H1 (cell line): ENCODE measurements around the gene PPP4R1. TPM values are rescaled to one million over a fixed set of nuclear protein-coding genes. Genes with fewer than 3 reads are reported as not detected.

Source experiments
- CTCF ChIA-PET: fragments of 300-600 bp; sonication (Branson Sonifier 250); formaldehyde crosslinking; loops from one replicate; lab custom pipeline; 2021; ENCODE audit not compliant: partially characterized antibody; lab: Charles Lee
- POLR2A ChIA-PET: fragments of 300-600 bp; sonication (Branson Sonifier 250); formaldehyde crosslinking; loops from one replicate; lab custom pipeline; 2021; ENCODE audit warnings: inconsistent platforms; ENCODE audit not compliant: partially characterized antibody; lab: Charles Lee
- DNase-seq, 2 experiments: peaks; one replicate each; pipeline versions ENCODE4 v3.0.0 to v3.0.0-alpha.2; 2010 to 2022; ENCODE audit warnings: low spot score in 2 of 2, low read depth in 1 of 2, mixed read lengths in 1 of 2
- FAIRE-seq: peaks from 2 replicates; lab custom pipeline; 2011; peaks lifted over from hg19 to GRCh38; lab: Jason Lieb, UNC
- H2AFZ ChIP-seq: 2 replicates; pipeline ENCODE4 v1.8.1; 2012; ENCODE audit warnings: low read length, inconsistent platforms
- H2AK5ac ChIP-seq: 2 replicates; pipeline ENCODE4 v1.6.1; 2013; ENCODE audit warnings: low read depth, low read length
- H2BK120ac ChIP-seq: replicated peaks from 2 replicates; pipeline ENCODE3; 2013; ENCODE audit warnings: low read depth, low read length, inconsistent platforms
- H2BK12ac ChIP-seq: 2 replicates; pipeline ENCODE4 v1.6.1; 2013; ENCODE audit warnings: low read depth, low read length
- H2BK15ac ChIP-seq: 2 replicates; pipeline ENCODE4 v1.6.1; 2013; ENCODE audit warnings: low read length
- H2BK20ac ChIP-seq: 2 replicates; pipeline ENCODE4 v1.6.1; 2013; ENCODE audit warnings: low read length
- H2BK5ac ChIP-seq: 2 replicates; pipeline ENCODE4 v1.6.1; 2013; ENCODE audit warnings: low read depth, low read length
- H3K14ac ChIP-seq: 2 replicates; pipeline ENCODE4 v1.6.1; 2013; ENCODE audit warnings: inconsistent platforms; ENCODE audit not compliant: insufficient read length
- H3K18ac ChIP-seq: 2 replicates; pipeline ENCODE4 v1.6.1; 2013; ENCODE audit warnings: low read length; ENCODE audit errors: extremely low read depth
- H3K23ac ChIP-seq: 2 replicates; pipeline ENCODE4 v1.6.1; 2013; ENCODE audit warnings: inconsistent platforms; ENCODE audit not compliant: insufficient read length
- H3K23me2 ChIP-seq: 2 replicates; pipeline ENCODE4 v1.6.1; 2013; ENCODE audit warnings: low read depth, low read length
- H3K27ac ChIP-seq: 2 replicates; pipeline ENCODE4 v1.6.1; 2011; ENCODE audit warnings: low read depth, low read length, inconsistent platforms
- H3K27me3 ChIP-seq, 4 experiments: replicated peaks in 1 of 4; 1 replicate in 1 of 4; 2 replicates in 3 of 4; pipeline versions ENCODE4 v1.6.1 to v1.8.1; 2011 to 2013; ENCODE audit warnings: low read length in 3 of 4, mild to moderate bottlenecking in 3 of 4, inconsistent platforms in 2 of 4, mixed read lengths in 2 of 4, moderate library complexity in 1 of 4; ENCODE audit not compliant: control insufficient read depth in 3 of 4, insufficient read depth in 3 of 4; ENCODE audit errors: extremely low read depth in 1 of 4
- H3K36me3 ChIP-seq, 4 experiments: 2 replicates each; pipeline versions ENCODE4 v1.6.1 to v1.8.1; 2011 to 2013; ENCODE audit warnings: mild to moderate bottlenecking in 4 of 4, low read length in 3 of 4, moderate library complexity in 2 of 4, control low read depth in 1 of 4, inconsistent platforms in 1 of 4; ENCODE audit not compliant: insufficient read depth in 4 of 4, control insufficient read depth in 2 of 4
- H3K4ac ChIP-seq: replicated peaks from 2 replicates; pipeline ENCODE3; 2013; ENCODE audit warnings: low read length, low read depth, mixed read lengths, inconsistent platforms; ENCODE audit not compliant: insufficient read length
- H3K4me1 ChIP-seq, 4 experiments: replicated peaks in 1 of 4; 1 replicate in 1 of 4; 2 replicates in 3 of 4; pipeline versions ENCODE4 v1.6.1 to v1.8.1; 2011 to 2013; ENCODE audit warnings: low read length in 3 of 4, inconsistent platforms in 2 of 4, mixed read lengths in 1 of 4; ENCODE audit not compliant: insufficient read depth in 4 of 4, control insufficient read depth in 3 of 4
- H3K4me2 ChIP-seq, 2 experiments: 2 replicates each; pipeline versions ENCODE4 v1.6.1 to v1.8.1; 2011 to 2013; ENCODE audit warnings: low read depth in 2 of 2, low read length in 2 of 2, control low read depth in 1 of 2, inconsistent platforms in 1 of 2, mild to moderate bottlenecking in 1 of 2; ENCODE audit not compliant: insufficient read depth in 1 of 2
- H3K4me3 ChIP-seq, 4 experiments: fragments of 200-600, 300-600 bp in 1 of 4; sonication (generic), shearing (Covaris generic), sonication (Bioruptor Twin) in 1 of 4; 2 replicates each; pipeline versions ENCODE4 v1.5.1 to v1.8.1; 2011 to 2016; ENCODE audit warnings: low read length in 4 of 4, low read depth in 3 of 4, control low read depth in 2 of 4, inconsistent platforms in 2 of 4, mild to moderate bottlenecking in 2 of 4, mixed read lengths in 1 of 4, moderate library complexity in 1 of 4; ENCODE audit not compliant: insufficient read depth in 2 of 4; ENCODE audit errors: extremely low read depth in 1 of 4
- H3K56ac ChIP-seq: replicated peaks from 2 replicates; pipeline ENCODE3; 2013; ENCODE audit warnings: low read depth, mild to moderate bottlenecking, mixed read lengths, low read length, inconsistent platforms; ENCODE audit not compliant: insufficient read length
- H3K79me1 ChIP-seq: 2 replicates; pipeline ENCODE4 v1.6.1; 2013; ENCODE audit warnings: low read depth, low read length, control low read depth
- H3K79me2 ChIP-seq, 2 experiments: 2 replicates each; pipeline versions ENCODE4 v1.6.1 to v1.8.1; 2012 to 2013; ENCODE audit warnings: low read length in 2 of 2, mild to moderate bottlenecking in 2 of 2, inconsistent platforms in 1 of 2; ENCODE audit not compliant: insufficient read depth in 2 of 2, control insufficient read depth in 1 of 2
- H3K9ac ChIP-seq, 4 experiments: replicated peaks in 1 of 4; 1 replicate in 1 of 4; 2 replicates in 3 of 4; pipeline versions ENCODE4 v1.6.1 to v1.8.1; 2011 to 2013; ENCODE audit warnings: low read depth in 3 of 4, low read length in 3 of 4, control low read depth in 2 of 4, mild to moderate bottlenecking in 2 of 4, moderate library complexity in 2 of 4, inconsistent platforms in 1 of 4; ENCODE audit errors: extremely low read depth in 1 of 4
- H3K9me3 ChIP-seq, 2 experiments: 2 replicates each; pipeline versions ENCODE4 v1.6.1 to v1.8.1; 2012 to 2013; ENCODE audit warnings: mild to moderate bottlenecking in 2 of 2, moderate library complexity in 2 of 2, control low read depth in 1 of 2, inconsistent platforms in 1 of 2, low read depth in 1 of 2, low read length in 1 of 2, mixed read lengths in 1 of 2; ENCODE audit not compliant: insufficient read depth in 2 of 2
- H4K20me1 ChIP-seq, 2 experiments: replicated peaks in 1 of 2; 2 replicates each; pipeline versions ENCODE3 to v1.8.1; 2011 to 2013; ENCODE audit warnings: inconsistent platforms in 2 of 2, low read length in 2 of 2, mild to moderate bottlenecking in 1 of 2; ENCODE audit not compliant: insufficient read depth in 2 of 2, control insufficient read depth in 1 of 2
- H4K5ac ChIP-seq: 2 replicates; pipeline ENCODE4 v1.6.1; 2013; ENCODE audit warnings: low read length, low read depth, mixed read lengths, inconsistent platforms; ENCODE audit not compliant: insufficient read length
- H4K8ac ChIP-seq: 2 replicates; pipeline ENCODE4 v1.8.0; 2013; ENCODE audit warnings: mild to moderate bottlenecking, moderate library complexity, low read length, inconsistent platforms; ENCODE audit not compliant: insufficient read depth; ENCODE audit errors: extremely low read depth
- H4K91ac ChIP-seq: replicated peaks from 2 replicates; pipeline ENCODE3; 2013; ENCODE audit warnings: low read length, mixed read lengths, inconsistent platforms; ENCODE audit not compliant: insufficient read length
- ATF3 ChIP-seq: IDR thresholded peaks from 2 replicates; pipeline ENCODE4 v1.6.1; 2011; ENCODE audit warnings: low read depth, mild to moderate bottlenecking, low read length; ENCODE audit not compliant: insufficient read depth
- BCL11A ChIP-seq, 2 experiments: IDR thresholded peaks; one replicate each; pipeline ENCODE4 v1.6.1; 2011; ENCODE audit warnings: low read depth in 2 of 2, low read length in 2 of 2, mild to moderate bottlenecking in 2 of 2
- GTF2F1 ChIP-seq: IDR thresholded peaks from 2 replicates; pipeline ENCODE4 v1.6.1; 2012; ENCODE audit warnings: low read depth, low read length, improper control_type of control experiment, borderline replicate concordance
- KDM4A ChIP-seq: IDR thresholded peaks from one replicate; pipeline ENCODE4 v1.7.1; 2012; ENCODE audit warnings: low read depth, mild to moderate bottlenecking, moderate library complexity, low read length, inconsistent platforms; ENCODE audit not compliant: severe bottlenecking
- POLR2A ChIP-seq, 2 experiments: IDR thresholded peaks; 1 replicate in 1 of 2; 2 replicates in 1 of 2; pipeline ENCODE4 v1.6.1; 2011; ENCODE audit warnings: low read depth in 2 of 2, low read length in 2 of 2, mild to moderate bottlenecking in 2 of 2; ENCODE audit errors: control extremely low read depth in 1 of 2
- POLR2AphosphoS5 ChIP-seq: IDR thresholded peaks from 2 replicates; pipeline ENCODE4 v1.6.1; 2011; ENCODE audit warnings: low read depth, low read length
- RAD21 ChIP-seq, 2 experiments: IDR thresholded peaks in 1 of 2; conservative IDR thresholded peaks in 1 of 2; 2 replicates each; pipeline ENCODE4 v1.6.1; 2011; ENCODE audit warnings: low read depth in 2 of 2, low read length in 2 of 2, improper control_type of control experiment in 1 of 2, inconsistent platforms in 1 of 2, mild to moderate bottlenecking in 1 of 2, moderate library complexity in 1 of 2
- SAP30 ChIP-seq: fragments of 300-600 bp; sonication (generic); IDR thresholded peaks from 2 replicates; pipeline ENCODE4 v1.7.1; 2012; ENCODE audit warnings: low read length, moderate library complexity, mild to moderate bottlenecking, inconsistent platforms; ENCODE audit not compliant: insufficient read depth, insufficient replicate concordance
- SP4 ChIP-seq: IDR thresholded peaks from 2 replicates; pipeline ENCODE4 v1.6.1; 2012; ENCODE audit warnings: low read length, inconsistent platforms
- SRF ChIP-seq: IDR thresholded peaks from 2 replicates; pipeline ENCODE4 v1.6.1; 2011; ENCODE audit warnings: mild to moderate bottlenecking, low read depth, low read length, moderate library complexity
- SUZ12 ChIP-seq: fragments of 200-600 bp; sonication (generic); IDR thresholded peaks from 2 replicates; pipeline ENCODE4 v1.6.1; 2012; ENCODE audit warnings: mild to moderate bottlenecking, inconsistent platforms, low read length, moderate library complexity, mixed read lengths
- TEAD4 ChIP-seq: IDR thresholded peaks from 2 replicates; pipeline ENCODE4 v1.6.1; 2012; ENCODE audit warnings: low read depth, low read length, inconsistent platforms, mixed read lengths
- ZNF274 ChIP-seq: IDR thresholded peaks from 2 replicates; pipeline ENCODE4 v1.7.0; 2012; ENCODE audit warnings: low read length, borderline replicate concordance; ENCODE audit errors: extremely low read depth
- WGBS, 2 experiments: shearing (Covaris generic) in 1 of 2; methylation state at CpG; one replicate each; pipeline versions ENCODE4 v1.1.6 to v1.1.7; 2013 to 2015; ENCODE audit warnings: low lambda C conversion rate in 2 of 2, mixed read lengths in 2 of 2, inconsistent platforms in 1 of 2, low coverage in 1 of 2, missing lambda C conversion rate in 1 of 2; ENCODE audit not compliant: insufficient replicate concordance in 2 of 2, insufficient coverage in 1 of 2, insufficient read length in 1 of 2; ENCODE audit errors: extremely low coverage in 1 of 2, missing lambda C conversion rate in 1 of 2; 5-methylcytosine and 5-hydroxymethylcytosine counted together
- polyA plus RNA-seq, 7 experiments: library from polyadenylated mRNA; depleted of rRNA in 3 of 7; stranded (reverse) in 5 of 7; unstranded in 2 of 7; fragments of >200 nt in 5 of 7; fragments of 200-250 nt in 2 of 7; gene quantifications; 1 replicate in 5 of 7; 2 replicates in 1 of 7; 4 replicates in 1 of 7; pipeline versions ENCODE4 v1.2.1 to v1.2.3, GENCODE V29; 2011 to 2013; ENCODE audit warnings: missing spikeins in 2 of 7, mixed read lengths in 2 of 7
- total RNA-seq: library from RNA; stranded (reverse); fragmentation: NEBNext Ultra II Directional; extraction: Animal tissue kit (Norgen Biotek cat#: 25700); gene quantifications from 2 replicates; pipeline ENCODE4 v1.2.1, GENCODE V29; 2021

PPP4R1 gene
- total and polyA plus RNA-seq, 2 of the 8 experiments (the other 6 are each of a cell fraction or from before 2014, with no cell fraction given), result 67.4 to 96.1 TPM

- Histone ChIP-seq H4K8ac (no peak overlapping the region), H3K27ac (no peak overlapping the region), H4K91ac (no peak overlapping the region), H3K9ac (no peak overlapping the region), H3K4me2 (no peak overlapping the region), H3K56ac (no peak overlapping the region), H2BK12ac (no peak overlapping the region), H2BK15ac (no peak overlapping the region), H2AFZ (no peak overlapping the region), H2BK5ac (no peak overlapping the region), H3K4ac (no peak overlapping the region), H2BK120ac (no peak overlapping the region), H3K18ac (no peak overlapping the region), H3K4me1 (peaks cover 4 to 7% (median 5%) of the 10 kb centered on the region in 4 experiments; a peak in 6 of 7 replicates), H3K79me2 (no peaks in the 10 kb centered on the region), H3K79me1 (no peaks in the 10 kb centered on the region), H2AK5ac (no peak overlapping the region), H4K20me1 (no peaks in the 10 kb centered on the region), H3K27me3 (no peaks in the 10 kb centered on the region), H3K23ac (no peak overlapping the region), H3K4me3 (no peak overlapping the region), H3K9me3 (no peaks in the 10 kb centered on the region), H2BK20ac (no peak overlapping the region), H3K36me3 (no peaks in the 10 kb centered on the region), H4K5ac (no peak overlapping the region), H3K23me2 (no peaks in the 10 kb centered on the region; the same call in 1 of the 2 replicates), H3K14ac (no peak overlapping the region)
- ChIA-PET CTCF (interaction anchor here (0.9 to 1.2 kb wide), 2 partner anchors 11 to 111 kb away, joined by 3 to 5 read pairs; no protein-coding TSS in a partner anchor), POLR2A (interaction anchor here (0.9 kb wide), 1 partner anchor 185 kb away, joined by 4 read pairs; no protein-coding TSS in a partner anchor)
- DNase-seq (no peak), FAIRE-seq (no peak)
- WGBS, 2 experiments, result 79% methylated on average over 1 of the region's 1 CpG; no CpG with 5 or more reads in 1 of the 2 experiments
- TF ChIP-seq SAP30 (no peak), POLR2A (IDR thresholded peaks at IDR 0.05; ENCODE audit: control extremely low read depth in 1 of 2, low read depth in 2 of 2, low read length in 2 of 2) (no peak), SP4 (no peak), SRF (no peak), GTF2F1 (no peak), BCL11A (IDR thresholded peaks at IDR 0.05; ENCODE audit: low read depth in 2 of 2, low read length in 2 of 2) (no peak), ZNF274 (no peak), POLR2AphosphoS5 (no peak), TEAD4 (no peak), SUZ12 (no peak), KDM4A (no peak), ATF3 (no peak), RAD21 (IDR thresholded peaks at IDR 0.05 in 1 of 2, conservative IDR thresholded peaks at IDR 0.05 in 1 of 2; ENCODE audit: low read depth in 2 of 2, low read length in 2 of 2) (no peak)
Observed at GRCh38 chr18:9619545-9619944, 5.2 kb upstream of the PPP4R1 start.
